WTC11 (cell line): ENCODE results near the gene ZBTB21. TPM values are rescaled to one million over a fixed set of nuclear protein-coding genes. Genes with fewer than 3 reads are reported as not detected.

Source experiments
- ATAC-seq: fragments of 200-7000 bp; cut with Tn5 transposase; 2 replicates; pipeline ENCODE4 v1.10.0; 2021; ENCODE audit warnings: mild to moderate bottlenecking, moderate library complexity
- CTCF ChIA-PET: fragments of 300-600 bp; sonication (Branson Sonifier 250); formaldehyde crosslinking; loops from one replicate; lab custom pipeline; 2021; ENCODE audit warnings: antibody characterized with exemption; lab: Charles Lee
- POLR2A ChIA-PET: fragments of 350-600 bp; sonication (Branson Sonifier 250); formaldehyde crosslinking; loops from one replicate; lab custom pipeline; 2021; ENCODE audit warnings: antibody characterized with exemption; lab: Charles Lee
- DNase-seq: peaks from one replicate; pipeline ENCODE4 v3.0.0; 2021; ENCODE audit warnings: low spot score
- H3K27ac Mint-ChIP-seq: 2 replicates; pipeline ENCODE4 v1.8.0; 2021; ENCODE audit warnings: mixed read lengths
- H3K27me3 Mint-ChIP-seq: 2 replicates; pipeline ENCODE4 v1.8.0; 2021; ENCODE audit warnings: low read depth, mild to moderate bottlenecking, moderate library complexity, mixed read lengths
- H3K36me3 Mint-ChIP-seq: 2 replicates; pipeline ENCODE4 v1.8.0; 2021; ENCODE audit warnings: mixed read lengths
- H3K4me1 Mint-ChIP-seq: 2 replicates; pipeline ENCODE4 v1.8.0; 2022; ENCODE audit warnings: mixed read lengths
- H3K4me3 Mint-ChIP-seq: 2 replicates; pipeline ENCODE4 v1.8.0; 2021; ENCODE audit warnings: mild to moderate bottlenecking, moderate library complexity, mixed read lengths
- H3K9me3 Mint-ChIP-seq: 2 replicates; pipeline ENCODE4 v1.8.0; 2021; ENCODE audit warnings: mixed read lengths
- ATF1 ChIP-seq: sonication (generic); formaldehyde crosslinking; IDR thresholded peaks from 2 replicates; pipeline ENCODE4 v1.8.1; 2023; ENCODE audit warnings: mild to moderate bottlenecking, moderate library complexity, missing genetic modification reagents
- ESRRA ChIP-seq: sonication (generic); formaldehyde crosslinking; IDR thresholded peaks from 2 replicates; pipeline ENCODE4 v1.8.1; 2022; ENCODE audit warnings: mild to moderate bottlenecking, missing genetic modification reagents, borderline replicate concordance
- FOXK1 ChIP-seq: sonication (generic); formaldehyde crosslinking; IDR thresholded peaks from 2 replicates; pipeline ENCODE4 v1.8.0; 2022; ENCODE audit warnings: mild to moderate bottlenecking, moderate library complexity, missing genetic modification reagents
- GTF2I ChIP-seq: fragments of 250-450 bp; sonication (Bioruptor Pico); conservative IDR thresholded peaks from 2 replicates; pipeline ENCODE4 v1.4.0; 2021; ENCODE audit warnings: mild to moderate bottlenecking
- IRF2 ChIP-seq: sonication (generic); formaldehyde crosslinking; IDR thresholded peaks from 2 replicates; pipeline ENCODE4 v1.8.0; 2022; ENCODE audit warnings: low read depth, missing genetic modification reagents, borderline replicate concordance
- JUN ChIP-seq: sonication (generic); formaldehyde crosslinking; IDR thresholded peaks from 2 replicates; pipeline ENCODE4 v1.8.0; 2023; ENCODE audit warnings: mild to moderate bottlenecking, missing genetic modification reagents
- TCF7 ChIP-seq: sonication (generic); formaldehyde crosslinking; IDR thresholded peaks from 2 replicates; pipeline ENCODE4 v1.8.0; 2022; ENCODE audit warnings: mild to moderate bottlenecking, low read depth, missing genetic modification reagents, moderate library complexity
- ZBTB21 ChIP-seq: sonication (generic); formaldehyde crosslinking; IDR thresholded peaks from 2 replicates; pipeline ENCODE4 v1.8.1; 2023; ENCODE audit warnings: mild to moderate bottlenecking, missing genetic modification reagents, borderline replicate concordance
- ZNF121 ChIP-seq: sonication (generic); formaldehyde crosslinking; IDR thresholded peaks from 2 replicates; pipeline ENCODE4 v1.8.0; 2023; ENCODE audit warnings: missing genetic modification reagents
- ZNF263 ChIP-seq: sonication (generic); formaldehyde crosslinking; IDR thresholded peaks from 2 replicates; pipeline ENCODE4 v1.8.1; 2022; ENCODE audit warnings: low read depth, mild to moderate bottlenecking, moderate library complexity, missing genetic modification reagents
- ZNF317 ChIP-seq: sonication (generic); formaldehyde crosslinking; IDR thresholded peaks from 2 replicates; pipeline ENCODE4 v1.8.1; 2023; ENCODE audit warnings: low read depth, mild to moderate bottlenecking, moderate library complexity, missing genetic modification reagents, borderline replicate concordance
- ZNF423 ChIP-seq: fragments of 250-450 bp; sonication (Bioruptor Pico); IDR thresholded peaks from 2 replicates; pipeline ENCODE4 v2.1.2; 2022; ENCODE audit warnings: mild to moderate bottlenecking, moderate library complexity
- ZNF671 ChIP-seq: fragments of 250-450 bp; sonication (Bioruptor Pico); IDR thresholded peaks from 2 replicates; pipeline ENCODE4 v1.8.0; 2021; ENCODE audit warnings: mild to moderate bottlenecking
- total RNA-seq: library from RNA; stranded (reverse); gene quantifications from 3 replicates; pipeline ENCODE4 v1.2.3, GENCODE V29; 2021
- TF ChIP-seq, protein P1 (sequence below): sonication (generic); formaldehyde crosslinking; IDR thresholded peaks from 2 replicates; pipeline ENCODE4 v1.8.1; 2022; ENCODE audit warnings: mild to moderate bottlenecking, moderate library complexity, missing genetic modification reagents
- TF ChIP-seq, protein P2 (sequence below): sonication (generic); formaldehyde crosslinking; IDR thresholded peaks from 2 replicates; pipeline ENCODE4 v1.8.1; 2022; ENCODE audit warnings: low read depth, missing genetic modification reagents, borderline replicate concordance
- TF ChIP-seq, protein P3 (sequence below): fragments of 200-600 bp; IDR thresholded peaks from 2 replicates; pipeline ENCODE4 v1.8.0; 2022; ENCODE audit warnings: antibody characterized with exemption
- TF ChIP-seq, protein P4 (sequence below): fragments of 250-450 bp; sonication (Bioruptor Pico); conservative IDR thresholded peaks from 2 replicates; pipeline ENCODE4 v1.9.0; 2021; ENCODE audit warnings: mild to moderate bottlenecking
- TF ChIP-seq, protein P5 (sequence below): fragments of 250-450 bp; sonication (Bioruptor Pico); IDR thresholded peaks from 2 replicates; pipeline ENCODE4 v2.1.2; 2022; ENCODE audit warnings: mild to moderate bottlenecking, moderate library complexity
- TF ChIP-seq, protein P6 (sequence below): sonication (generic); formaldehyde crosslinking; IDR thresholded peaks from 2 replicates; pipeline ENCODE4 v1.8.0; 2022; ENCODE audit warnings: missing genetic modification reagents
- TF ChIP-seq, protein P7 (sequence below): sonication (generic); formaldehyde crosslinking; IDR thresholded peaks from 2 replicates; pipeline ENCODE4 v1.8.1; 2023; ENCODE audit warnings: mild to moderate bottlenecking, moderate library complexity, missing genetic modification reagents
- TF ChIP-seq, protein P8 (sequence below): fragments of 250-450 bp; sonication (Bioruptor Pico); IDR thresholded peaks from 2 replicates; pipeline ENCODE4 v1.9.0; 2021; ENCODE audit warnings: mild to moderate bottlenecking

The ZBTB21 gene
- total RNA-seq, 1 experiment from 2014 or later, result 13.8 TPM

DNA sequence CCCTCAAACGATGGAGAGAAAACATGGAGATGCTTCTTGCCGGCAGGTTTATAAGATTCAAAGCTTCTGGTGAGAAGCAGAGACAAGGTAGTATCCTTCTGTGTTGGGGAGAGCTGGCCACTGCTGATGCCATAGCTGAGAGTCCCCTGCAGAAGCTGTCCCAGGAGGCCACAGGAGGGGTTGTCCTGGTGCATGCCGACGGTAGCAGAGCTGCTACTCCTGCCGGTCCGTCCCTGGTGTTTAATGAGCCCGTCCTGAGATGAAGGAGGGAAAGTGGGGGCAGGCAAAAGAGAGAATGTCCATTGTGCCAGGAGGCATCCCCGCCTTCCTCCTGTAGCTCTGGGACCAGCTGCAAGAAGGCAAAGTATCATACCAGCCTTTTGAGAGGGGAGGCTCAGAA lies 46.0 kb downstream of the ZBTB21 start:
- ChIA-PET POLR2A (no interaction called here), CTCF (no interaction called here)
- H3K36me3 Mint-ChIP-seq, result no peaks in the 10 kb centered on the region
- no peaks in the 10 kb centered on the region for H3K9me3 Mint-ChIP-seq
- TF ChIP-seq ATF1 (CRISPR knock-in tag) (no peak), GTF2I (no peak), JUN (CRISPR knock-in tag) (no peak), ZNF121 (CRISPR knock-in tag) (no peak), ZNF263 (CRISPR knock-in tag) (no peak), TCF7 (CRISPR knock-in tag) (no peak), ZNF317 (CRISPR knock-in tag) (no peak), ZNF423 (no peak)
- TF ChIP-seq, protein P1, sequence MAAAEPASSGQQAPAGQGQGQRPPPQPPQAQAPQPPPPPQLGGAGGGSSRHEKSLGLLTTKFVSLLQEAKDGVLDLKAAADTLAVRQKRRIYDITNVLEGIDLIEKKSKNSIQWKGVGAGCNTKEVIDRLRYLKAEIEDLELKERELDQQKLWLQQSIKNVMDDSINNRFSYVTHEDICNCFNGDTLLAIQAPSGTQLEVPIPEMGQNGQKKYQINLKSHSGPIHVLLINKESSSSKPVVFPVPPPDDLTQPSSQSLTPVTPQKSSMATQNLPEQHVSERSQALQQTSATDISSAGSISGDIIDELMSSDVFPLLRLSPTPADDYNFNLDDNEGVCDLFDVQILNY, result no peak
- TF ChIP-seq, protein P2, sequence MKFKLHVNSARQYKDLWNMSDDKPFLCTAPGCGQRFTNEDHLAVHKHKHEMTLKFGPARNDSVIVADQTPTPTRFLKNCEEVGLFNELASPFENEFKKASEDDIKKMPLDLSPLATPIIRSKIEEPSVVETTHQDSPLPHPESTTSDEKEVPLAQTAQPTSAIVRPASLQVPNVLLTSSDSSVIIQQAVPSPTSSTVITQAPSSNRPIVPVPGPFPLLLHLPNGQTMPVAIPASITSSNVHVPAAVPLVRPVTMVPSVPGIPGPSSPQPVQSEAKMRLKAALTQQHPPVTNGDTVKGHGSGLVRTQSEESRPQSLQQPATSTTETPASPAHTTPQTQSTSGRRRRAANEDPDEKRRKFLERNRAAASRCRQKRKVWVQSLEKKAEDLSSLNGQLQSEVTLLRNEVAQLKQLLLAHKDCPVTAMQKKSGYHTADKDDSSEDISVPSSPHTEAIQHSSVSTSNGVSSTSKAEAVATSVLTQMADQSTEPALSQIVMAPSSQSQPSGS, result no peak
- peaks cover 32% of the 10 kb centered on the region for H3K4me1 Mint-ChIP-seq
- no peak overlapping the region for H3K4me3 Mint-ChIP-seq
- no peak for ATAC-seq
- DNase-seq, result no peak
- H3K27me3 Mint-ChIP-seq, result no peaks in the 10 kb centered on the region
- H3K27ac Mint-ChIP-seq, result no peak overlapping the region

DNA sequence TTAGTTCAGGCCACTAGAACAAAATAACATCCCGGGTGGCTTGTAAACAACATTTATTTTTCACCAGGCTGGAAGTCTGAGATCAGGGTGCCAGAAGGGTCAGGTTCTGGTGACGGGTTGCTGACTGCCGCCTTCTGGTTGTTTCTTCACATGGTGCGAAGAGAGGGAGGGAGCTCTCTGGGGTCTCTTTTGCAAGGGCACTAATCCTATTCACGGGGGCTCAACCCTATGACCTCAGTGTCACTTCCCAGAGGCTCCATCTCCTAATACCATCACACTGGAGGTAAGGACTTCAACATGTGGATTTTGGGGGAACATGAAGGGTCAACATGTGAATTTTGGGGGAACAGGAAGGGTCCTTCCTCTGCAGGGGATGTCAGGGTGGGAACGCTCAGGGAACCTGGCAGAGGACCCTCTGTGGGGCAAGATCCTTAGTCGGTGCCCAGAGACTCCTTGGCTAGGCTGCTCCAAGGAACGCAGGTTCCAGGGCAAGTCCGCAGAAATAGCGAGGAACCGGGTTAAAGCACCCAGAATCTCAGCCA lies 47.7 kb downstream of the ZBTB21 start:
- CTCF ChIA-PET, result interaction anchor here (0.8 to 2.7 kb wide), 2 partner anchors 8 to 155 kb away, joined by 3 to 8 read pairs; no protein-coding TSS in a partner anchor
- DNase-seq (no peak), ATAC-seq (no peak)
- Mint-ChIP-seq H3K36me3 (no peaks in the 10 kb centered on the region), H3K4me1 (peaks cover 21% of the 10 kb centered on the region), H3K4me3 (no peak overlapping the region), H3K9me3 (no peaks in the 10 kb centered on the region), H3K27me3 (no peaks in the 10 kb centered on the region), H3K27ac (no peak overlapping the region)
- POLR2A ChIA-PET, result no interaction called here
- TF ChIP-seq, protein P3, sequence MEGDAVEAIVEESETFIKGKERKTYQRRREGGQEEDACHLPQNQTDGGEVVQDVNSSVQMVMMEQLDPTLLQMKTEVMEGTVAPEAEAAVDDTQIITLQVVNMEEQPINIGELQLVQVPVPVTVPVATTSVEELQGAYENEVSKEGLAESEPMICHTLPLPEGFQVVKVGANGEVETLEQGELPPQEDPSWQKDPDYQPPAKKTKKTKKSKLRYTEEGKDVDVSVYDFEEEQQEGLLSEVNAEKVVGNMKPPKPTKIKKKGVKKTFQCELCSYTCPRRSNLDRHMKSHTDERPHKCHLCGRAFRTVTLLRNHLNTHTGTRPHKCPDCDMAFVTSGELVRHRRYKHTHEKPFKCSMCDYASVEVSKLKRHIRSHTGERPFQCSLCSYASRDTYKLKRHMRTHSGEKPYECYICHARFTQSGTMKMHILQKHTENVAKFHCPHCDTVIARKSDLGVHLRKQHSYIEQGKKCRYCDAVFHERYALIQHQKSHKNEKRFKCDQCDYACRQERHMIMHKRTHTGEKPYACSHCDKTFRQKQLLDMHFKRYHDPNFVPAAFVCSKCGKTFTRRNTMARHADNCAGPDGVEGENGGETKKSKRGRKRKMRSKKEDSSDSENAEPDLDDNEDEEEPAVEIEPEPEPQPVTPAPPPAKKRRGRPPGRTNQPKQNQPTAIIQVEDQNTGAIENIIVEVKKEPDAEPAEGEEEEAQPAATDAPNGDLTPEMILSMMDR, result no peak
- no peak for TF ChIP-seq ZNF671 (CRISPR knock-in tag)
- TF ChIP-seq, protein P4, sequence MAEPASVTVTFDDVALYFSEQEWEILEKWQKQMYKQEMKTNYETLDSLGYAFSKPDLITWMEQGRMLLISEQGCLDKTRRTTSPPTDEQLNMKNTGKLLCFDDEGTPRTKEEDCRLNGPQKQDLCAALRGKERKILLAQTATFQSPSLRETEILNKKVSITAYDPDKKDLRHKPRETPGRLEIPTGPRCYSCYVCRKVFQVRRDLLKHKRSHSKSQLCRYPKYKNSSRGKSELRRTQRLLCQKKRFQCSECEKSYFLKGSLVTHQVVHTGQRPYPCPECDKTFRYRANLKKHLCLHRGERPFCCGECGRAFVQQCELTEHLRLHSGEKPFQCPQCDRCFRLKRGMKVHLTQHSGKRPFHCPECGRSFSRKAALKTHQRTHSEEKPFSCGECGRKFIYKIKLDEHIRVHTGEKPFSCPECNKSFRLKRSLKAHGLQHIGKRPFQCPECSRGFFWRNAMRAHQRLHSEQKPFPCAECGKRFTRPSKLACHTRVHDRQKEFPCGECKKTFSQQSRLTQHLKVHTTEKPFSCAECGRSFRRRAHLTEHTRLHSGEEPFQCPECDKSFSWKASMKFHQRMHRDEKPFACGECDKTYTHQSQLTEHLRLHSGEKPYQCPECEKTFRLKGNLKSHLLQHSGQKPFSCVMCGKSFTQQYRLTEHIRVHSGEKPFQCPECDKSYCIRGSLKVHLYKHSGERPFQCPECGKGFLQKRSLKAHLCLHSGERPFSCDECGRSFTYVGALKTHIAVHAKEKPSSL (CRISPR knock-in tag), result no peak
- no peak for TF ChIP-seq ZNF121 (CRISPR knock-in tag)
- TF ChIP-seq IRF2 (CRISPR knock-in tag), result no peak
- no peak for TF ChIP-seq FOXK1 (CRISPR knock-in tag)
- TF ChIP-seq, protein P5, sequence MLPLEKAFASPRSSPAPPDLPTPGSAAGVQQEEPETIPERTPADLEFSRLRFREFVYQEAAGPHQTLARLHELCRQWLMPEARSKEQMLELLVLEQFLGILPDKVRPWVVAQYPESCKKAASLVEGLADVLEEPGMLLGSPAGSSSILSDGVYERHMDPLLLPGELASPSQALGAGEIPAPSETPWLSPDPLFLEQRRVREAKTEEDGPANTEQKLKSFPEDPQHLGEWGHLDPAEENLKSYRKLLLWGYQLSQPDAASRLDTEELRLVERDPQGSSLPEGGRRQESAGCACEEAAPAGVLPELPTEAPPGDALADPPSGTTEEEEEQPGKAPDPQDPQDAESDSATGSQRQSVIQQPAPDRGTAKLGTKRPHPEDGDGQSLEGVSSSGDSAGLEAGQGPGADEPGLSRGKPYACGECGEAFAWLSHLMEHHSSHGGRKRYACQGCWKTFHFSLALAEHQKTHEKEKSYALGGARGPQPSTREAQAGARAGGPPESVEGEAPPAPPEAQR (CRISPR knock-in tag), result no peak
- no peak for TF ChIP-seq ZBTB21 (CRISPR knock-in tag)
- no peak for TF ChIP-seq ESRRA
- TF ChIP-seq, protein P6, sequence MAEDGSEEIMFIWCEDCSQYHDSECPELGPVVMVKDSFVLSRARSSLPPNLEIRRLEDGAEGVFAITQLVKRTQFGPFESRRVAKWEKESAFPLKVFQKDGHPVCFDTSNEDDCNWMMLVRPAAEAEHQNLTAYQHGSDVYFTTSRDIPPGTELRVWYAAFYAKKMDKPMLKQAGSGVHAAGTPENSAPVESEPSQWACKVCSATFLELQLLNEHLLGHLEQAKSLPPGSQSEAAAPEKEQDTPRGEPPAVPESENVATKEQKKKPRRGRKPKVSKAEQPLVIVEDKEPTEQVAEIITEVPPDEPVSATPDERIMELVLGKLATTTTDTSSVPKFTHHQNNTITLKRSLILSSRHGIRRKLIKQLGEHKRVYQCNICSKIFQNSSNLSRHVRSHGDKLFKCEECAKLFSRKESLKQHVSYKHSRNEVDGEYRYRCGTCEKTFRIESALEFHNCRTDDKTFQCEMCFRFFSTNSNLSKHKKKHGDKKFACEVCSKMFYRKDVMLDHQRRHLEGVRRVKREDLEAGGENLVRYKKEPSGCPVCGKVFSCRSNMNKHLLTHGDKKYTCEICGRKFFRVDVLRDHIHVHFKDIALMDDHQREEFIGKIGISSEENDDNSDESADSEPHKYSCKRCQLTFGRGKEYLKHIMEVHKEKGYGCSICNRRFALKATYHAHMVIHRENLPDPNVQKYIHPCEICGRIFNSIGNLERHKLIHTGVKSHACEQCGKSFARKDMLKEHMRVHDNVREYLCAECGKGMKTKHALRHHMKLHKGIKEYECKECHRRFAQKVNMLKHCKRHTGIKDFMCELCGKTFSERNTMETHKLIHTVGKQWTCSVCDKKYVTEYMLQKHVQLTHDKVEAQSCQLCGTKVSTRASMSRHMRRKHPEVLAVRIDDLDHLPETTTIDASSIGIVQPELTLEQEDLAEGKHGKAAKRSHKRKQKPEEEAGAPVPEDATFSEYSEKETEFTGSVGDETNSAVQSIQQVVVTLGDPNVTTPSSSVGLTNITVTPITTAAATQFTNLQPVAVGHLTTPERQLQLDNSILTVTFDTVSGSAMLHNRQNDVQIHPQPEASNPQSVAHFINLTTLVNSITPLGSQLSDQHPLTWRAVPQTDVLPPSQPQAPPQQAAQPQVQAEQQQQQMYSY, result no peak
- TF ChIP-seq, protein P7, sequence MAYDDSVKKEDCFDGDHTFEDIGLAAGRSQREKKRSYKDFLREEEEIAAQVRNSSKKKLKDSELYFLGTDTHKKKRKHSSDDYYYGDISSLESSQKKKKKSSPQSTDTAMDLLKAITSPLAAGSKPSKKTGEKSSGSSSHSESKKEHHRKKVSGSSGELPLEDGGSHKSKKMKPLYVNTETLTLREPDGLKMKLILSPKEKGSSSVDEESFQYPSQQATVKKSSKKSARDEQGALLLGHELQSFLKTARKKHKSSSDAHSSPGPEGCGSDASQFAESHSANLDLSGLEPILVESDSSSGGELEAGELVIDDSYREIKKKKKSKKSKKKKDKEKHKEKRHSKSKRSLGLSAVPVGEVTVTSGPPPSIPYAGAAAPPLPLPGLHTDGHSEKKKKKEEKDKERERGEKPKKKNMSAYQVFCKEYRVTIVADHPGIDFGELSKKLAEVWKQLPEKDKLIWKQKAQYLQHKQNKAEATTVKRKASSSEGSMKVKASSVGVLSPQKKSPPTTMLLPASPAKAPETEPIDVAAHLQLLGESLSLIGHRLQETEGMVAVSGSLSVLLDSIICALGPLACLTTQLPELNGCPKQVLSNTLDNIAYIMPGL (CRISPR knock-in tag), result no peak
- TF ChIP-seq, protein P8, sequence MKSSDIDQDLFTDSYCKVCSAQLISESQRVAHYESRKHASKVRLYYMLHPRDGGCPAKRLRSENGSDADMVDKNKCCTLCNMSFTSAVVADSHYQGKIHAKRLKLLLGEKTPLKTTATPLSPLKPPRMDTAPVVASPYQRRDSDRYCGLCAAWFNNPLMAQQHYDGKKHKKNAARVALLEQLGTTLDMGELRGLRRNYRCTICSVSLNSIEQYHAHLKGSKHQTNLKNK (CRISPR knock-in tag), result no peak
